ENCODE results near the gene POLR2C.

GRCh38 chr16:57473176-57473840 lies 10.8 kb downstream of the POLR2C start:
- peak; percentile 34; the same call in 1 of the 2 replicates for TF ChIP-seq POLR2AphosphoS5 (IDR thresholded peaks at IDR 0.05; ENCODE audit: low read depth, low read length)
- TF ChIP-seq TAF1 (IDR thresholded peaks at IDR 0.05; ENCODE audit: borderline replicate concordance, low read depth, low read length): no peak
- TF ChIP-seq POLR2A (IDR thresholded peaks at IDR 0.05; ENCODE audit: low read depth, low read length): no peak

Measured in GM12892 (cell line).